Esophagus squamous epithelium (tissue), 4 donors: Measurements from ENCODE around the gene ATP8B1.

Experiments
- CTCF ChIP-seq, 6 experiments: fragments of 450-650 bp in 4 of 6; fragments of 200-600 bp in 2 of 6; sonication (generic) in 2 of 6; IDR thresholded peaks; one replicate each; pipeline ENCODE4 v1.5.1; 2016 to 2019; ENCODE audit warnings: antibody characterized with exemption in 6 of 6, mild to moderate bottlenecking in 4 of 6, moderate library complexity in 4 of 6
- POLR2A ChIP-seq, 4 donors: fragments of 450-650 bp; IDR thresholded peaks; one replicate each; pipeline ENCODE4 v1.6.1; 2017; ENCODE audit warnings: antibody characterized with exemption in 4 of 4, mild to moderate bottlenecking in 4 of 4, moderate library complexity in 3 of 4

GRCh38 chr18:57831597-57832377, 28.7 kb upstream of the ATP8B1 start:
- TF ChIP-seq CTCF (IDR thresholded peaks at IDR 0.05): no peak
- no peak for TF ChIP-seq POLR2A (IDR thresholded peaks at IDR 0.05)
